HG02623 (cell line): ENCODE measurements around the gene ADI1.
"Not testable (repeated sequence)": the region's sequence is repeated elsewhere in the genome, so short reads cannot be mapped to it uniquely, and the experiment has no call there.

ENCODE experiments used
- ATAC-seq: cut with Tn5 transposase; IDR thresholded peaks from one replicate; pipeline ENCODE4 v1.9.1; 2021; ENCODE audit warnings: moderate library complexity; ENCODE audit not compliant: unreplicated experiment

Gene ADI1

DNA sequence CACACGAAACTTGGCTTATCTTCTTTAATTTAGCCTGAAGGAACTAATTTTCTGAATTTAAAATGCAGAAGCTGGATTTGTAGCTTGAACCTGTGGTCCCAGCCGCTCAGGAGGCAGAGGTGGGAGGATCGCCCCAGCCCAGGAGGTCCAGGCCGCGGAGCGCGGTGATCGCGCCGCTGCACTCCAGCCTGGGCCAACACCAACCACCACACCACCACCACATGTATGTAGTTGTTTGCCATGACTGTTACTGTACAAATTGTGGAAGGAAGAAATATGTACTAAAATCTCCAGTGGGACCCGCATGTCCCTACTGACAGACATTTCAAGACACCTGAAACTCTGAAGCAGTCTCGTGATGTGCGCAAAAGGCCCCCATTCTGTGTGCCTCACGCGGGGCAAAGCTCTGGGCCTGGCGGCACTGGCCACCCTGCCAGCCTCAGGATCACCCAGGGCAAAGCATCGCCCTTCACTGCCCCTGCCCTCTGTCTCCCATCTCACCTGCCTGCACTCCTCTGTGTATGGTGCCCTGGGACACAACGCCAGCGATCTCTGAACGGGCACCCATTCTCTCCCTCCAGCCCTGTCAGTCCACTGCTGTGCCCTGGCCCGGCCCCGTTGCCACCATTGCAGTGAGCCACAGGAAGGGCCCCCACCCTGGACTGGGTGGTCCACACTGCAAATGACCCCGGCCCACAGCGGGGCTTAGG is 10.1 kb upstream of the ADI1 start:
- ATAC-seq, result no peak

DNA sequence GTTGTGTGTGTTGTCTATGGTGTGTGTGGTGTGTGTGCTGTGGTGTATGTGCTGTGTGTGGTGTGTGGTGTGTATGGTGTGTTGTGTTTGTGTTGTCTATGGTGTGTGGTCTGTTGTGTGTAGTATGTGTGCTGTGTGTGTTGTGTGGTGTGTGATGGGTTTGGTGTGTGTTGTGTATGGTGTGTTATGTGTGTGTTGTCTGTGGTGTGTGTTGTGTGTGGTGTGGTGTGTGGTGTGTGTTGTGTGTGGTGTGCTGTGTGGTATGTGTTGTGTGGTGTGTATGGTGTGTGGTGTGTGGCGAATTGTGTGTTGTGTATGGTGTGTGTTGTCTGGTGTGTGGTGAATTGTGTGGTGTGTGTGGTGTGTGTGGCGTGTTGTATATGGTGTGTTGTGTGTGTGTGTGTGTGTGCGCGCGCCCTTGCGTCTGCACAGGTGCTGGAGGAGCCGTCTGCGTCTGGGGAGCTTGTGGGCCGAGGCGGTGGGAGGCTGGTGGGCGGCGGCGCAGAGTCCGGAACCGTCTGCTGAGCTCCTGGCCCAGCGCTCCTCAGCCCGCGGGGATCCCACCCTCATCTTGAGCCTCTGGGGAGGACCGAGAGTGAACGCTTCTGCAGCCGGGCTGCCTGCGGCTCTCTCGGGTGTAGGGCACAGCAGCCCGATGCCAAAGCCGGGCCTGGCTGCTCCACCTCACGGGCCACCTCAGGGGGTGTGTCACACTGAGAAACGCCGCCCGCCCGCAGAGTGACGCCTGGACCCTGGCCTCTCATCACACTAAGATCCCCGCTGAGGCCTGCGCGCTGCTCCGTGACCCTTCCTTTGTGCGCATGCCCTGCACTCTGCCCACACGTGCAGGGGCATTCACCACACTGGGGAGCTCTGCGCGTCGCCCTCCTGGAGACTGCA is 8.8 kb upstream of the ADI1 start:
- ATAC-seq, result no peak

DNA sequence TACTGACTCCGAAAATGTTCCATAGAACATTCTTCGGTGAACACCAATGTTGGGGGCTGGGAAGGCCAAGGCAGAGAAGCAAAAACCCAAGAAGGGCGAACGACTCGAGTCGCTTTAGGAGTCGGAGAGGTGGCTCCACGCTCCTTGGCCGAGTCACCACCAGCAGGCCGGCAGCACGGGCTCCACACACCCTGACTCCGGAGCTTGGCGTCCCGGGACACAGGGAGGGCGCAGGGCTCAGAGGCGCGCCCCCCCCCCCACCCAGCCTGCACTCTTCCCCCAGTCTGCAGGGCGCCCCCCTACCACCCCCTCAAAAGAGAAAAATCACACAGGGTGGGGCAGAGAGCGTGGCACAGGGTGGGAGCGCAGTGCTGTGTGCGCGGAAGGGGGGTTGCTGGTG is 7.5 kb upstream of the ADI1 start:
- no peak for ATAC-seq

DNA sequence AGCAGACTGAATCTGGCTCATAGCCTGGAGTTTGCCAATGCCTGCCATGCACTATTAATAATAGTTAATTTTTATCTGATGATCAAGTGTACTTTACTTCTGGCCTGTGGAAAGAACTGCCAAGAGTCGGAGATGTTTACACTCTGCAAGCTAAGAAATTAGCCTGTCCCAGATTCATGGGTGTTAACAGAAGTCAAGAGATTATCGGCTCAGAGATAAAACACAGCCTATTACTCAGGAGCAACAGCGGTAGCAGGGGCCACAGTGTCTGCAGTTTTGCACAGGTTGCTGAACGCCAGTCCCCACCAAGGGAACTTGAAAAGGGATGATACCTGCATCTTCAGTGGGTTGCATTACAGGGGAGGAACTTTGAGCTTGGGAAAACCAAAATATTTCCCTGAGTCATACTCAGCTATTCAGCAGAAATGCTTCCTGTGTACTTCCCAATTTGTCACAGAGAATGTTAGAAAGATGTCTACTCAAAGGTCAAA is 4.3 kb upstream of the ADI1 start:
- ATAC-seq, result no peak

DNA sequence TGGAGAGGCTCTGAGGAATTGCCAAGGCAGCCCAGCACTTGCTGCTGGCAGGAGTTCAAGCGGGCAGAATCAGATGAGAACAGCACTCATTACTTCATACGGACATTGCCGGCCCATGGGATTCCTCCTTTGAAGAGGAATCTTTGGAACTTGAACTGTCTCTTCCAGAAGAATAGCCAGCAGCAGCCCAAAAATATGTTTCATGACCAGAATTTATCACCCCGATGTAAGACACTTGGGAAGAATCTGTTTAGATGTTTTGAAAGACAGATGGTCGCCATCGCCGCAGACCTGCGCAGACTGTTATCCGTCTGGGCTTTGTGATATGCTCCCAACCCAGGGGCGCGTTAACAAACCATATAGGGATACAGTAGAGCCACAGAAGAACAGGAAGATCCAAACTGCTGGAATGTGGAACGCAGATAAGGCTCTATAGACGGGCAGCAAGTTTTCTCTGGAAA is 3.7 kb upstream of the ADI1 start:
- no peak for ATAC-seq

DNA sequence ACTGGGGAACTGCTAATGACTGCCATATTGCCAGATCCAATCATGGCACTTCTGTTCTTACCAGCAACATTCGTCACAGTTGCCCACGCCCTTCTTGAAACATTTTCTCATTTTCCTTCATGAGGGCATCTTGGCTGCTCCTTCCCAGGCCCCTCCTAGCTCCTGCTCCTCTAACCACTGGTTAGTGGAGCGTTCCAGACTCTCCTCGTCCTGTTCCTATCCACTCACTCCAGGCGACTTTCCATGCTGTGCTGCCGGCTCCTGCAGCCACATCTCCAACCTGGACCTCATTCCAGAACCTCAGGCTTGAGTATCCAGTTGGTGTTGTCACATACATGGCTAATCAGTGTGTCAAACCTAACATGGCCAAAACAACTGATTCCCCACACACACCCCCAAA is 1.3 kb upstream of the ADI1 start:
- ATAC-seq, result no peak

DNA sequence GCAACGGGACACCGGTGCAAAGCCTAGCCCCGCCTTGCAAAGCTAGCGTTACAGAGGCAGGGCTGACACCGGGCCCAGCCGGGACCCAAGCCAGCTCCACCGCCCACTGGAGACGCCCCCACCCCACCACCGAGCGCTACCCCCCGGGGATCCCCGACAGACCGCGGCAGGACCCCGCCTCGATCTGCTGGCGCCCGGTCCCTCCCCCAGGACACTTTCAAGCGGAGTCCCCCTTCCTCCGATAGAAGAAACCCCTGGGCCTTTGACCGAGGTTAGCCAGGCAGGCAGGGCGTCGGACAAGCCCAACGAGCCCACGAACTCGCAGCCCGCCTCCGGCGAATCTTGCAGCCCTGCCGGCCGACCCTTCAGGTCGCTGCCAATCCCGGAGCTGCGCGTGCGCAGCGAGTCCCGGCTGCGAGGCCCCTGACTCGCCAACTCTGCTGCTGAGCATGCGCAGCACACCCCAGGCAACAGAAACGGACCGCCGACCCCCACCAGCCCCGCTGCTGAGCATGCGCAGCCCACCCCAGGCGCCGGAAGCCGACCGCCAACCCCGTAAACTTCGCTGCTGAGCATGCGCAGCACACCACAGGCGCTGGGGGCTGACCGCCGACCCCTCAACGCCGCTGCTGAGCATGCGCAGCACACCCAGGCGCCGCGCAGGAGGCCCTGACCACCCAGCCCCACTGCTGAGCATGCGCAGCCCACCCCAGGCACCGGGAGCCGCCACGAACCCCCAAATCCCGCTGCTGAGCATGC is 656 bp downstream of the ADI1 start:
- peak; percentile 71 for ATAC-seq

DNA sequence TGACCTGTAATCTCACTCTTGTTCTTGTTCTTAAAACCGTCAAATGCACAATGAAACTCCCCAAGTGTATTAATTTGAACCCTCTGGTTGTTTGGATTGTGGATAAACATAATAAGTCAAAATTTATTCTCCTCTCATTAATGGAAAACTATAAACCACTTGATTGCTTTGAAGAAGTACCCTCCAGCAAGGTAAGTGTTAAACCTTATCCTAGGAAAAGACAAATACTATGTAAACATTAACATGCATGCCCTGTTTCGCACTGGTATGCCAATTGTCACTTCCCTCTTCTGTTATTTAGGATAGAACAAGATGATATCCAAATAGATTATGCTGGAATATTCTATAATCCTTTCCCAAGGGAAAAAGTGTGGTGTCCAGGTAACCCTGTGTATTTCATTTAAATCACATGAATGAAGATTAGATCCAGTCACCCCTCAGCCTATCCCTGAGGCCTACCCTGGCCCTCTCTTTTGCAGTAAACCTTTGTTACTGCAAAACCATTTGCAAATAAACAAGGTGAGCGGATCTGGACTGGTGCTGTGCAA is 1.3 kb downstream of the ADI1 start:
- no peak for ATAC-seq

DNA sequence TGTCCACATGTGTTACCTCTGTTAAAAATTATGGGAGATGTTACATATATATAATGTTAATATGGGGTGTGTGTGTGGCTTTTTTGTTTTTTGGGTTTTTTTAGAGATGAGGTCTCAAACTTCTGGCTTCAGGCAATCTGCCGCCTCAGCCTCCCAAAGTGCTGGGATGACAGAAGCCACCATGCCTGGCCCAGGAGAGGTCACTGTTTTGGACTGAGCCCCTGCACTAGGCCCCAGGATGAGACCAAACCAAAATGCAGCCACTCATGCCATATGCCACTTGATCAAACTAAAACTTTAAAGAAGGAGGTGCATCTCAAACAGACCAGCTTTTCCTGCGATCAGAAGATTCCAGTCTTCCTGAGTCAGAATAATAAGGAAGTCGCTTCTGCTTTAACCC is 2.5 kb downstream of the ADI1 start:
- ATAC-seq, result no peak

DNA sequence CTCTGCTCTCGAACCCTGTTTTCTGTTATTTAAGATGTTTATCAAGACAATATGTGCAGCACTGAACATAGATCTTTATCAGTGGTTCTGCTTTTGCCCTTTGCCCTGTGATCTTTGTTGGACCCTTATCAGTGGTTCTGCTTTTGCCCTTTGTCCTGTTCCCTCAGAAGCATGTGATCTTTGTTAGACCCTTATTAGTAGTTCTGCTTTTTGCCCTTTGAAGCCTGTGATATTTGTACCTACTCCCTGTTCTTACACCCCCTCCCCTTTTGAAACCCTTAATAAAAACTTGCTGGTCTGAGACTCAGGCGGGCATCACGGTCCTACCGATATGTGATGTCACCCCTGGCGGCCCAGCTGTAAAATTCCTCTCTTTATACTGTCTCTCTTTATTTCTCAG is 3.9 kb downstream of the ADI1 start:
- ATAC-seq, result not testable (repeated sequence)

DNA sequence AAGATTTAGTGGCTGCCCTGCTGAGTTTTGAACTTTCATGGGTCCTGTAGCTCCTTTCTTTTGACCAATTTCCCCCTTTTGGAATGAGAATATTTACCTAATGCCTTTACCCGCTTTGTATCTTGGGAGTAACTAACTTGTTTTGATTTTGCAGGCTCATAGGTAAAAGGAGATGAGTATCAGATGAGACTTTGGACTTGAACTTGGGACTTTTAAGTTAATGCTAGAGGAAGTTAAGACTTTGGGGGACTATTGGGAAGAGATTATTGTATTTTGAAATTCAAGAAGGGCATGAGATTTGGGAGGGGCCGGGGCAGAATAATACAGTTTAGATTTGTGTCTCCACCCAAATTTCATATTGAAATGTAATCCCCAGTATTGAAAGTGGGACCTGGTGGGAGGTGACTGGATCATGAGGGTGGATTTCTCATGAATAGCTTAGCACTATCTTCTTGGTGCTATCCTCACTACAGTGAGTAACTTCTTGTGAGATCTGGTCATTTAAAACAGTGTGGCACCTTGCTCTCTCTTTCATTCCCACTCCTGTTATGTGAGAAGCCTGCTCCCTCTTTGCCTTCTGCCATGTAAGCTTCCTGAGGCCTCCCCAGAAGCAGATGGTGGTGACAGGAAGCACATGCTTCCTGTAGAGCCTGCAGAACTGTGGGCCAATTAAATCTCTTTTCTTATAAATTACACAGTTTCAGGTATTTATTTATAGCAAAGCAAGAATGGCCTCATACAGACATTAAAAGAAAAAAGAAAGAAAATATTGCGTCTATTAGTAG is 6.1 kb downstream of the ADI1 start:
- no peak for ATAC-seq

DNA sequence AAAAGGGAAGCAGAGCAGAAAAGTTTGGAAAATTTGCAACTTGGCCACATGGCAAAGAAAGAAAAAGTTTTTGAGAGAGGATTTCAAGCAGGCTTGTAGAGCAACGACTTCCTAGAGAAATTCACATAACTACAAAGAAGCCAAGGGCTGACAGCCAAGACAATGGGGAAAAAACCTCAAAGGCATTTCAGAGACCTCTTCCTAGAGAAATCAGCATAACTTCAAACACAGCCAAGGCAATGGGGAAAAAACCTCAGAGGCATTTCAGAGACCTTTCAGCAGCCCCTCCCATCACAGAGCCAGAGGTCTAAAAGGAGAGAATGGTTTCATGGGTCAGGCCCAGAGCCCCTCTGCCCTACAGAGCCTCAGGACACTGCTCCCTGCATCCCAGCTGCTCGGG is 7.2 kb downstream of the ADI1 start:
- ATAC-seq, result no peak

DNA sequence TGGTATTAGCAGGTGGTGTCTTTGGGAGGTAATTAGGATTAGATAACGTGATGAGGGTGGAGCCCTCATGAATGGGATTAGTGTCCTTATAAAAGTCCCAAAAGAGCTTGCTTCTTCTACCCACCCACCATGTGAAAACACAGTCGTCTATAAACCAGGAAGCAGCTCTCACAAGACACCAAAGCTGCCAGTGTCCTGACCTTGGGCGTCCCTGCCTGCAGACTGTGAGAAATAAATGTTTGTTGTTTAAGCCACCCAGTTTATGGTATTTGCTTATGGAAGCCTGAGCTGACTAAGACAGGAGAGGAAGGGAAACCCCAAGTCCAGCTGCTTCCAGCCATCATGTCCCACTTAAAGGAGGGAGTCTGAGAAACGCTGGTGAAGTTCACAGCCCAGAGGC is 13.6 kb downstream of the ADI1 start:
- ATAC-seq, result no peak

DNA sequence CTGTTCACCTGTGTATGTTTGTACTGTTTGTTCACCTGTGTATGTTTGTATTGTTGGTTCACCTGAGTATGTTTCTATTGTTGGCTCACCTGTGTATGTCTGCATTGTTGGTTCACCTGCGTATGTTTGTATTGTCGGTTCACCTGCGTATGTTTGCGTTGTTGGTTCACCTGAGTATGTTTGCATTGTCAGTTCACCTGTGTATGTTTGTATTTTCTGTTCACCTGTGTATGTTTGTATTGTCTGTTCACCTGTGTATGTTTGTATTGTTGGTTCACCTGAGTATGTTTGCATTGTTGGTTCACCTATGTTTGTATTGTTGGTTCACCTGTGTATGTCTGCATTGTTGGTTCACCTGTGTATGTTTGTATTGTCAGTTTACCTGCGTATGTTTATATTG is 14.6 kb downstream of the ADI1 start:
- no peak for ATAC-seq

DNA sequence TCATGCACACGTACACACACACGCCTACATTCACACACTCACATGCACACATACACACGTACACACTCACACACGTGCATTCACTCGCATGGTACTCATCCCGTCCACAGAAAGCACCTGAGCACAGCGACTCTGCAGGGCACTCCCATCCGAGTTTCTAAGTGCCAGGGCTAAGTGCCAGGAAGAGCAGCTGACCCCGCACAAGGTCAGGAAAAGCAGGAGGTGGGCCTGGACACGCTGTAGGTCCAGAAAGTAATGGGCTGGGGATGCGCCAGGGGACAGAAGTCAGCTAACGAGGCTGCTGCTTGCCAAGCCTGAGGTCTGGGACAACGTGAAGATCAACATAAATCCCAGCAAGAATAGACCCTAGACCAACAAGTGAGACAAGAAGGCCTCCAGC is 15.8 kb downstream of the ADI1 start:
- no peak for ATAC-seq

DNA sequence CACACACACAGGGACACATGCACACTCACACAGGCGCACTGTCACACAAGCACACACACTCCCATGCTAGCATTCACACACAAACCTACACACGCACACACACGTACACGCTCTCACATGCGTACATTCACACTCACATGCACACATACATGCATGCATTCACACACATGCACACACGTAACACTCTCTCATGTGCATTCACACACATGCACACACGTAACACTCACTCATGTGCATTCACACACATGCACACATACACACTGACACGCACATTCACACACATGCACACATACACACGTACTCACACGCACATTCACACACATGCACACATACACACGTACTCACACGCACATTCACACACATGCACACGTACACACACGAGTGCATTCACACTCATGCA is 16.3 kb downstream of the ADI1 start:
- ATAC-seq, result no peak

DNA sequence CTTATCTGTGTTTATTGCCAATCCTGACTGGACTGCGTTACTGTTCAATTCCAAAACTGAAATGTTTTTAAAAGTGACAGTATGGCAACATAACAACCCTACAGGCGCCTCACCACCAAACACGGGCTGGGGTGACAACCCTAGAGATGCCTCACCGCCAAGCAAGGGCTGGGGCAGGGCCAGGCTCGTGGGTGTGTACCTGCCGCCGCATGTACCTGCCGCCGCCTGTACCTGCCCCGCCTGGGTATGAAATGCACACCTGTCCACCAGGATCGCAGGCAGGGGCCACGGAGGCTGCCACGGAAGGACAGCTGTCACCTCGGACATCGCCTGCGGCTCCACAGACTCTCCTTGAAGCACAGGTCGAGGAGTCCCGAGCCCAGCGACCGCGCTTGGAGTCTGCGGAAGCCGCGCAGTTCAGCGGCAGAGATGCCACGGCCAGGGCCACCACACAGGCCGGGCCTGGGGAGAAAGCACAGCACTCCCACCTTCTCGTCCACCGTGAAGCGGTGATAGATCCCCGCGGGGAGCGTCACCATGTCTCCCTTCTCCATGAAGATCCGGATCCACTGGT is 18.9 kb downstream of the ADI1 start:
- no peak for ATAC-seq

DNA sequence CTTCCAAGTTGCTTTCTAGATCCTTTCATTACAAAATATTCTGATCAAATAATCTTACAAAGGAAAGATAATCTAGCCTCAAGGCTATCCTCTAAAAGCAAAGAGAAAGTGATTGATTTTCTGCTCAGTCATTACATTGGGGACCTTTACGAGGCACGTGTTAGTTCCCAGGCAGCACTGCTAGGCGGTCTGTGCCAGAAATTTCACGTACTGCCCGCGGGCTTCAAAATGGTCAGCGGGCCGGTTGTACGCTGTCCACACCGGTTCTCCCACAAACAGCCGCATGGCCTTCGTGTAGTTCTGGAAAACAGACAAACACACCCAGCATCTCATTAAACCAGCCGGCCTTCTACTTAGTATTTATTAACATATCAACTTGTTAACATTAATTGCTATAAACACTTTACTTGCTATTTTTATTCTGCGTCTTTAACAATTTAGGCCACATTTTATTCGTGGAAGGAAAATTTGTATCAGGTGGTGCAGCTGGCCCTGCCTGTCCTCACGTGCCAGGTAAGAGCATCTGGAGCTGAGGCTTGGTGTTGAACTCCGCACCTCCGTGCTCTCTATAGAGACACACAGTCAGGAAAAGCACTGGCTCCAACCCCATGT is 20.4 kb downstream of the ADI1 start:
- no peak for ATAC-seq

DNA sequence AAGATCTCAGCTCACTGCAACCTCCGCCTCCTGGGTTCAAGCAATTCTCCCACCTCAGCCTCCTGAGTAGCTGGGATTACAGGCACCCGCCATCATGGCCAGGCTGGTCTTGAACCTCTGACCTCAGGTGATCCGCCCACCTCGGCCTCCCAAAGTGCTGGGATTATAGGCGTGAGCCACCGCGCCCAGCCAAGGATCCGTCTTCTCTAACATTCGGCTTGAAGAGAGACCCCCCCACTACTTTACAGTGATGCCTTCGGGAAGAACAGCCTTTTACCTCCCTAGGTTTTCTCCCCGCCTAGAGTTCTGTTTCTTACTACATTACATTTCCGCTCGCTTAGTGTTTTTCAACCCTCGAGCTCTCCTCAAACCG is 22.6 kb downstream of the ADI1 start:
- not testable (repeated sequence) for ATAC-seq
